Osteocyte (in vitro differentiated cells): ENCODE data around the gene MMP25. TPM values are rescaled to one million over a fixed set of nuclear protein-coding genes. Genes with fewer than 3 reads are reported as not detected.
"Not testable (repeated sequence)": the region's sequence is repeated elsewhere in the genome, so short reads cannot be mapped to it uniquely, and the experiment has no call there.

ENCODE experiments used
- DNase-seq: peaks from one replicate; pipeline ENCODE4 v3.0.0; 2021; ENCODE audit warnings: mixed read lengths; ENCODE audit not compliant: unreplicated experiment; ENCODE audit errors: extremely low spot score
- H3K27ac Mint-ChIP-seq: one replicate; pipeline ENCODE4 v1.8.0; 2021; ENCODE audit warnings: mild to moderate bottlenecking, mixed read lengths; ENCODE audit not compliant: unreplicated experiment
- H3K27me3 Mint-ChIP-seq: one replicate; pipeline ENCODE4 v1.8.0; 2021; ENCODE audit warnings: mixed read lengths; ENCODE audit not compliant: unreplicated experiment
- H3K36me3 Mint-ChIP-seq: one replicate; pipeline ENCODE4 v1.8.0; 2021; ENCODE audit warnings: mixed read lengths; ENCODE audit not compliant: unreplicated experiment
- H3K4me1 Mint-ChIP-seq: one replicate; pipeline ENCODE4 v1.8.0; 2021; ENCODE audit warnings: mixed read lengths; ENCODE audit not compliant: unreplicated experiment
- H3K4me3 Mint-ChIP-seq: one replicate; pipeline ENCODE4 v1.8.0; 2021; ENCODE audit warnings: mild to moderate bottlenecking, moderate library complexity, mixed read lengths; ENCODE audit not compliant: unreplicated experiment
- H3K9me3 Mint-ChIP-seq: one replicate; pipeline ENCODE4 v1.8.0; 2021; ENCODE audit warnings: mixed read lengths; ENCODE audit not compliant: unreplicated experiment
- total RNA-seq: library from RNA; stranded (reverse); gene quantifications from 2 replicates; pipeline ENCODE4 v1.2.1, GENCODE V29; 2021
- TF ChIP-seq, protein P1 (sequence below): fragments of 200-600 bp; sonication (generic); IDR thresholded peaks from 2 replicates; pipeline ENCODE4 v1.5.0; 2021; ENCODE audit warnings: antibody characterized with exemption, mild to moderate bottlenecking, moderate library complexity

MMP25 gene
- total RNA-seq, 1 donor from 2014 or later = 3.0 TPM

DNA sequence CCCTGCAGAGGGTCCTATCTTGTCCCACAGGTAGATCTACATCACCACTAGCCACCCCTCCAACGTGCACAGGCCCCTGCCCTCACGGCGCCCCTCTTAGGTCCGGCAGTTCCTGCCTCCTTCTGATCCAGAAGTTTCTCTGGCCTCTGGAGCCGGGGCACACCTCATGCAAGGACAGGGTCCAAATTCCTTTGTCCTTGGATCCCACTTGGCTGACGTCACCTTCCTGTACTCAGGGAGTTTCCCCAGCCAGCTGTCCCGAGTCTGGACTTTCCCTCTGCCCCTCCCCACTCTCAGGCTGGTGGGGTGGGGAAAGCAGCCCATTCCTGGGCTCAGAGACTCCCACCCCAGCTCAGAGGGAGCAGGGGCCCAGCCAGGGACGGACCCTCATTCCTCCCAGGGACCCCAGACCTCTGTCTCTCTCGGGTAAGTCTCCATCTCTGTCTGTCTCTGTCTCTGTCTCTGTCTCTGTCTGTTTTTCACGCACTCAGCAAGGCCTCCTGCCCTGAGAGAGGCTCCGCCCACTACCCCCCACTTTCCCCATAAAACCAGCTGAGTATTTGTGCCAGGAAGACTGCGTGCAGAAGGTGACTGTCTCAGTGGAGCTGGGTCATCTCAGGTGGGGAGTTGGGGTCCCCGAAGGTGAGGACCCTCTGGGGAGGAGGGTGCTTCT, 18.8 kb downstream of the MMP25 start, which contains the start of gene IL32:
Gene IL32, plus strand, starts transcription at position 572 of the 673 bp plus-strand sequence. CDS start 172 bp downstream, outside the sequence.
- TF ChIP-seq, protein P1, sequence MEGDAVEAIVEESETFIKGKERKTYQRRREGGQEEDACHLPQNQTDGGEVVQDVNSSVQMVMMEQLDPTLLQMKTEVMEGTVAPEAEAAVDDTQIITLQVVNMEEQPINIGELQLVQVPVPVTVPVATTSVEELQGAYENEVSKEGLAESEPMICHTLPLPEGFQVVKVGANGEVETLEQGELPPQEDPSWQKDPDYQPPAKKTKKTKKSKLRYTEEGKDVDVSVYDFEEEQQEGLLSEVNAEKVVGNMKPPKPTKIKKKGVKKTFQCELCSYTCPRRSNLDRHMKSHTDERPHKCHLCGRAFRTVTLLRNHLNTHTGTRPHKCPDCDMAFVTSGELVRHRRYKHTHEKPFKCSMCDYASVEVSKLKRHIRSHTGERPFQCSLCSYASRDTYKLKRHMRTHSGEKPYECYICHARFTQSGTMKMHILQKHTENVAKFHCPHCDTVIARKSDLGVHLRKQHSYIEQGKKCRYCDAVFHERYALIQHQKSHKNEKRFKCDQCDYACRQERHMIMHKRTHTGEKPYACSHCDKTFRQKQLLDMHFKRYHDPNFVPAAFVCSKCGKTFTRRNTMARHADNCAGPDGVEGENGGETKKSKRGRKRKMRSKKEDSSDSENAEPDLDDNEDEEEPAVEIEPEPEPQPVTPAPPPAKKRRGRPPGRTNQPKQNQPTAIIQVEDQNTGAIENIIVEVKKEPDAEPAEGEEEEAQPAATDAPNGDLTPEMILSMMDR = no peak
- peaks cover 2% of the 10 kb centered on the region for H3K36me3 Mint-ChIP-seq
- no peaks in the 10 kb centered on the region for H3K27me3 Mint-ChIP-seq
- H3K9me3 Mint-ChIP-seq = no peaks in the 10 kb centered on the region
- peak within 1 kb of the TSS; percentile 68 for H3K27ac Mint-ChIP-seq
- DNase-seq = no peak
- H3K4me1 Mint-ChIP-seq = peaks cover 10% of the 10 kb centered on the region
- H3K4me3 Mint-ChIP-seq = peak within 1 kb of the TSS; percentile 48

DNA sequence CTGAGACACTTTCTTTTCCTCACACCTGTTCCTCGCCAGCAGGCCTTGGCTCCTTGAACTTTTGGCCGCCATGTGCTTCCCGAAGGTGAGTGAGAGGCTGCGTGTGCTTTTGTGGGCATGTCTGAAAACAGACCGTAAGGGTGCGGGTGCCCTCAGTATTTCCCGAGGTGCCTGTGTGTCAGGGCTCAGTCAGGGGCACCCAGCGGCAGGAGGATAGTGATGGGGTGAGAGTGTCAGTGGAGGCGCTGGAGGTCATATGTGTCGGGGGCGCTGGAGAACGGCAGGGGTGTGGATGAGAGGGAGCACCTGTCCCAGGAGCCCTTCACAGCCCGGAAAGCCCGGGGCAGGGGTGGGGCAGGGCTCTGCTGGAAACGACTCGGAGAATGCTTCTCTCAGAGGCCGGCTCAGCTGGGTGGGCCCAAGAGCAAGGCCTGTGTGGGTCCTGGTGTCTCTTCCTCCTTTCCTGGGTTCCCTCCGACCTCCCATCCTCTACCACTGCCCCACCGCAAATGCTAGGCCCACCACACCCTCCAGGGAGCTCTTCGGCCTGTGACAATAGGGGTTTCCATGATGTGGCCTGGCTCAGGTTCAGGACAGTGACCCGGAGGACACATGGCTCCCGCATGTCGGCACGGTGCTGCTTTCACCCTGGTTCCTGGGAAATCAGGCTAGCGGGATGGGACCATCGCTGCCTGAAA, 19.5 kb downstream of the MMP25 start:
- Mint-ChIP-seq H3K27ac (peak overlapping the region; percentile 68), H3K9me3 (no peaks in the 10 kb centered on the region), H3K27me3 (no peaks in the 10 kb centered on the region), H3K36me3 (peaks cover 2% of the 10 kb centered on the region), H3K4me3 (no peak overlapping the region), H3K4me1 (peaks cover 7% of the 10 kb centered on the region)
- TF ChIP-seq, protein P1 = no peak
- no peak for DNase-seq

DNA sequence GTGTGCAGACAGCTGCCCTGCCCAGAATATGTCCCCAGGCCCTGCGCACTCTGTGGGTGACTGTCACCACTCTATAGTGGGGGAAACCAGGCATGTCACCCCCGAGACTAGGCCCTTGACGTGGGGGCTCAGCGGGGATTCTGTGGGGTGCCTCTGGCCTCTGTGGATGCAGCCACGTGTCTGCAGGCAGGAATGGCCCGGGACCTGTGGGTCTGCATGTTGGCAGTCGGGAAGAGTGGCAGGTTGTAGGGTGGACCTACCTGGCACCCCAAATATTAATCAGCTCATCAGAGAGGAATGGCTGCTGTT, 20.0 kb downstream of the MMP25 start:
- Mint-ChIP-seq H3K27me3 (no peaks in the 10 kb centered on the region), H3K27ac (peak overlapping the region; percentile 47), H3K9me3 (no peaks in the 10 kb centered on the region), H3K4me3 (no peak overlapping the region), H3K4me1 (peaks cover 7% of the 10 kb centered on the region), H3K36me3 (peaks cover 2% of the 10 kb centered on the region)
- TF ChIP-seq, protein P1 = no peak
- DNase-seq = no peak

DNA sequence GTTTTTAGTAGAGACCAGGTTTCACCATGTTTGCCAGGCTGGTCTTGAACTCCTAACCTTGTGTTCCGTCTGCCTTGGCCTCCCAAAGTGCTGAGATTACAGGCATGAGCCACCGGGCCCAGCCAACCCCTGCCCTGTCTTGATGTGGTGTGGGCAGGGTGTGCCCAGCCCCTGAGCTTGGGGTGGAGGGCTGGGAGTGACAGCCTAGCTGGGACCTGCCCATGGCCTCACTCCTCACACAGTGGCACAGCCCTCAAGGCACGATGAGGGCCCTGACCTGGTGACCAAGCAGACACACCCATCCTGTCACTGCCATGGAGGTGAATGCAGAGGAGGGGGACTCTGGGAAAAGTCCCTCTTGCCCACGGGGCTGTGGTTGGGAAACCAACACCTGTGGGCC, 22.1 kb downstream of the MMP25 start:
- H3K4me3 Mint-ChIP-seq = no peak overlapping the region
- no peak for DNase-seq
- H3K27ac Mint-ChIP-seq = no peak overlapping the region
- H3K4me1 Mint-ChIP-seq = peaks cover 7% of the 10 kb centered on the region
- peaks cover 8% of the 10 kb centered on the region for H3K27me3 Mint-ChIP-seq
- H3K36me3 Mint-ChIP-seq = peaks cover 2% of the 10 kb centered on the region
- TF ChIP-seq, protein P1 = no peak
- no peaks in the 10 kb centered on the region for H3K9me3 Mint-ChIP-seq

DNA sequence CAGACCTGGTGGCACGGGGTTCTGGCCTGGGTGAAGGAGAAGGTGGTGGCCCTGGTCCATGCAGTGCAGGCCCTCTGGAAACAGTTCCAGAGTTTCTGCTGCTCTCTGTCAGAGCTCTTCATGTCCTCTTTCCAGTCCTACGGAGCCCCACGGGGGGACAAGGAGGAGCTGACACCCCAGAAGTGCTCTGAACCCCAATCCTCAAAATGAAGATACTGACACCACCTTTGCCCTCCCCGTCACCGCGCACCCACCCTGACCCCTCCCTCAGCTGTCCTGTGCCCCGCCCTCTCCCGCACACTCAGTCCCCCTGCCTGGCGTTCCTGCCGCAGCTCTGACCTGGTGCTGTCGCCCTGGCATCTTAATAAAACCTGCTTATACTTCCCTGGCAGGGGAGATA, 22.8 kb downstream of the MMP25 start:
- H3K36me3 Mint-ChIP-seq, DNase-seq, H3K4me1 Mint-ChIP-seq, H3K4me3 Mint-ChIP-seq, H3K27ac Mint-ChIP-seq, H3K9me3 Mint-ChIP-seq: not testable (repeated sequence)
- peaks cover 14% of the 10 kb centered on the region for H3K27me3 Mint-ChIP-seq
